AG04450 (cell line): ENCODE data around the gene MGRN1. TPM values are rescaled to one million over a fixed set of nuclear protein-coding genes. Genes with fewer than 3 reads are reported as not detected.

Experiments used
- CTCF ChIA-PET: fragments of 300-600, 350-600 bp; formaldehyde crosslinking; extraction: SDS; loops from one replicate; lab custom pipeline; 2022; ENCODE audit warnings: antibody characterized with exemption, inconsistent platforms; lab: Charles Lee
- POLR2A ChIA-PET: fragments of 350-600 bp; formaldehyde crosslinking; extraction: SDS; loops from one replicate; lab custom pipeline; 2021; ENCODE audit warnings: antibody characterized with exemption, inconsistent platforms; lab: Yijun Ruan, JAX
- DNase-seq: peaks from one replicate; pipeline ENCODE4 v3.0.0-alpha.2; 2011; ENCODE audit warnings: low read depth, low spot score
- H3K27ac ChIP-seq: one replicate; pipeline ENCODE4 v1.5.1; 2012; ENCODE audit warnings: low read depth, low read length, control low read depth
- H3K27me3 ChIP-seq: one replicate; pipeline ENCODE4 v1.6.0; 2012; ENCODE audit warnings: low read length; ENCODE audit not compliant: control insufficient read depth, insufficient read depth
- H3K4me3 ChIP-seq: 2 replicates; pipeline ENCODE4 v1.5.1; 2011; ENCODE audit warnings: mild to moderate bottlenecking, low read depth, low read length, control low read depth
- H3K9me3 ChIP-seq: 2 replicates; pipeline ENCODE4 v1.5.1; 2012; ENCODE audit warnings: low read length; ENCODE audit not compliant: control insufficient read depth, insufficient read depth
- CTCF ChIP-seq: IDR thresholded peaks from 2 replicates; pipeline ENCODE4 v1.5.1; 2011; ENCODE audit warnings: low read depth, low read length, control low read depth, inconsistent platforms
- polyA plus RNA-seq: library from polyadenylated mRNA; depleted of rRNA; stranded (reverse); fragments of >200 nt; gene quantifications from 2 replicates; pipeline ENCODE4 v1.2.3, GENCODE V29; 2011

MGRN1 gene
- polyA plus RNA-seq, 1 experiment = 3.4 TPM

GRCh38 chr16:4601864-4602186 lies 22.8 kb upstream of the MGRN1 start:
- no peak overlapping the region for H3K4me3 ChIP-seq
- H3K27me3 ChIP-seq = peaks cover 34% of the 10 kb centered on the region
- H3K27ac ChIP-seq = no peak overlapping the region
- no peak for TF ChIP-seq CTCF
- ChIA-PET POLR2A (no interaction called here), CTCF (no interaction called here)
- DNase-seq = no peak
- H3K9me3 ChIP-seq = no peaks in the 10 kb centered on the region; the same call in 1 of the 2 replicates

DNA sequence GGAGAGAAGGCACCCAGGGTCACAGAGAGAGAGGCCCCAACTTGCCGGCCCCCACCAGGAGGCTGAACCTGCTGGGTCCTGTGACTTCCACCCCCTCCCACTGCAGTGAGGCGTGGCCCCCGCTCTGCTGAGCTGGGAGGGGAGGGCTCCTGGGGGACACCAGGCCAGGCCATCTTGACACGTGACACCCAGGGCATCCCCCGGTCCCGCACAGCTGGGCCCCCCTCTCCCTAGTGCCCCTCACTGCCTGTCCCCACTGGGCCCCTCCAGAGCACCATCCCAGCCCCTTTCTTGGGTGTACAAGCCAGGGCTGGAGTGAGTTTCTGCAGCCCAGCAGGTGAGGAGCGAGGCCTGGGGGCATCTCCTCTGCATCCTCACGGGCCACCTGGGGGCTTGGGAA lies 22.3 kb upstream of the MGRN1 start:
- Histone ChIP-seq H3K27ac (no peak overlapping the region), H3K27me3 (peaks cover 29% of the 10 kb centered on the region), H3K4me3 (no peak overlapping the region), H3K9me3 (no peaks in the 10 kb centered on the region; the same call in 1 of the 2 replicates)
- POLR2A ChIA-PET = no interaction called here
- CTCF ChIA-PET = no interaction called here
- DNase-seq = no peak
- no peak for TF ChIP-seq CTCF

GRCh38 chr16:4603624-4604170 lies 20.9 kb upstream of the MGRN1 start:
- Histone ChIP-seq H3K4me3 (no peak overlapping the region), H3K9me3 (no peaks in the 10 kb centered on the region; the same call in 1 of the 2 replicates), H3K27me3 (peaks cover 25% of the 10 kb centered on the region), H3K27ac (no peak overlapping the region)
- DNase-seq = no peak
- no peak for TF ChIP-seq CTCF
- ChIA-PET POLR2A (no interaction called here), CTCF (no interaction called here)

GRCh38 chr16:4604401-4604800 lies 20.2 kb upstream of the MGRN1 start:
- ChIA-PET CTCF (no interaction called here), POLR2A (no interaction called here)
- no peak for TF ChIP-seq CTCF

DNA sequence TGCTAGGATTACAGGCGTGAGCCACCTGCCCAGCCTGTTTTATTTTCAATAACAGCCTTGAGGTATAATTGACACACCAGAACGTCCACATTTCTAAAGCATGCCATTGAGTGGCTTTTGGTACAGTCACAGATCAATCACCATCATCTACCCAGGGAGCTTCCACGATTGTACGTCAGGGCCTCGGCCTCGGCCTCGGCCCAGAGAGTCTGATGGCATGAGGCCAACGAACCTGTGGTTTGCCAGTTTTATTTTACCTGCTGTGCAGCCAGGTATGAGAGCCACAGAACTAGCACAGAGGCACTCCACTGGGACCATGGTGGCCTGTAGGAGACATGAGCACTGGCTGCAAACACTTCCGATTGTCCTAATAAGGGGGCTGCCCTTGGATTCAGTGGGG lies 18.3 kb upstream of the MGRN1 start:
- TF ChIP-seq CTCF = no peak
- H3K27me3 ChIP-seq = peaks cover 13% of the 10 kb centered on the region
- DNase-seq = no peak
- H3K9me3 ChIP-seq = no peaks in the 10 kb centered on the region; the same call in 1 of the 2 replicates
- ChIA-PET POLR2A (interaction anchor here (0.8 to 1.0 kb wide), 2 partner anchors 10 to 14 kb away, joined by 4 to 6 read pairs; no protein-coding TSS in a partner anchor), CTCF (no interaction called here)
- no peak overlapping the region for H3K4me3 ChIP-seq
- H3K27ac ChIP-seq = no peak overlapping the region

More at GRCh38 chr16:4604401-4604800, 20.2 kb upstream of the MGRN1 start:
- Histone ChIP-seq H3K4me3 (no peak overlapping the region), H3K9me3 (no peaks in the 10 kb centered on the region; the same call in 1 of the 2 replicates), H3K27me3 (peaks cover 18% of the 10 kb centered on the region), H3K27ac (no peak overlapping the region)
- DNase-seq = no peak
